Pancreas (tissue), 10 donors: ENCODE results near the gene CKB. TPM values are rescaled to one million over a fixed set of nuclear protein-coding genes. Genes with fewer than 3 reads are reported as not detected.

Source experiments
- ATAC-seq, 4 donors: fragments of 200-7000 bp; cut with Tn5 transposase; one replicate each; pipeline versions ENCODE4 v1.8.0 to v1.9.1; 2020; ENCODE audit warnings: mild to moderate bottlenecking in 4 of 4, moderate library complexity in 4 of 4
- DNase-seq, 6 donors: peaks; one replicate each; pipeline ENCODE4 v3.0.0-alpha.2; 2020
- FAIRE-seq: peaks from 2 replicates; lab custom pipeline; 2012; peaks lifted over from hg19 to GRCh38; lab: Jason Lieb, UNC
- H3K27ac ChIP-seq, 4 donors: fragments of 200-600 bp; sonication (generic); 1 replicate in 3 of 4; 2 replicates in 1 of 4; pipeline versions ENCODE4 v1.5.0 to v1.8.0; 2020
- H3K27me3 ChIP-seq, 4 donors: fragments of 200-600 bp; one replicate each; pipeline ENCODE4 v1.8.0; 2021
- H3K36me3 ChIP-seq, 3 donors: fragments of 200-600 bp; sonication (generic) in 1 of 3; one replicate each; pipeline versions ENCODE4 v1.5.0 to v1.8.0; 2020 to 2021
- H3K4me1 ChIP-seq, 3 donors: fragments of 200-600 bp; one replicate each; pipeline ENCODE4 v1.8.0; 2021
- H3K4me3 ChIP-seq, 4 donors: fragments of 200-600 bp; sonication (generic) in 2 of 4; one replicate each; pipeline versions ENCODE4 v1.5.0 to v1.8.0; 2020 to 2021
- H3K9me3 ChIP-seq, 4 donors: fragments of 200-600 bp; one replicate each; pipeline ENCODE4 v1.8.0; 2021
- CTCF ChIP-seq, 4 donors: fragments of 200-600 bp; sonication (generic) in 3 of 4; IDR thresholded peaks; one replicate each; pipeline versions ENCODE4 v1.5.0 to v1.8.0; 2021; ENCODE audit warnings: antibody characterized with exemption in 4 of 4
- WGBS, 2 donors: extraction: QIAGEN DNeasy Blood & Tissue Kit; methylation state at CpG; one replicate each; pipeline ENCODE4 v1.1.7; 2013; 5-methylcytosine and 5-hydroxymethylcytosine counted together
- intact Hi-C, 3 donors: fragments of 100-400 bp; cut with DNase I; formaldehyde crosslinking; loops; one replicate each; pipeline versions ENCODE4 v1.11.1 to v1.14.2; 2022
- polyA plus RNA-seq, 2 donors: library from polyadenylated mRNA; stranded (reverse); fragments of 200-250 nt; gene quantifications; one replicate each; pipeline ENCODE4 v1.2.3, GENCODE V29; 2013
- total RNA-seq, 6 donors: library from RNA; stranded (reverse); fragmentation: NEBNext Ultra II Directional in 4 of 6; extraction: Animal tissue kit (Norgen Biotek cat#: 25700) in 4 of 6; gene quantifications; one replicate each; pipeline versions ENCODE4 v1.2.1 to v1.2.4, GENCODE V29; 2021 to 2023
- donor health status: healthy with polysubstance abuse.
- donor health status: DM: no; HTN: no; CAD: no; lungs with moderate emphysema.
- donor health status: DM: no; HTN: no; CAD: no.
- donor health status: control.
- donor health status: control.
- donor health status: Bipolar disorder and iron deficiency.
- donor health status: DM: yes; HTN: yes; CAD: no.
- donor health status: DM: no; HTN: no; CAD: no.
- donor health status: DM: no; HTN: no; CAD: no.
- donor health status: DM: yes; HTN: yes; CAD: no.

The CKB gene
- total and polyA plus RNA-seq, 8 donors = 17.8 to 264 (median 45.9) TPM

DNA sequence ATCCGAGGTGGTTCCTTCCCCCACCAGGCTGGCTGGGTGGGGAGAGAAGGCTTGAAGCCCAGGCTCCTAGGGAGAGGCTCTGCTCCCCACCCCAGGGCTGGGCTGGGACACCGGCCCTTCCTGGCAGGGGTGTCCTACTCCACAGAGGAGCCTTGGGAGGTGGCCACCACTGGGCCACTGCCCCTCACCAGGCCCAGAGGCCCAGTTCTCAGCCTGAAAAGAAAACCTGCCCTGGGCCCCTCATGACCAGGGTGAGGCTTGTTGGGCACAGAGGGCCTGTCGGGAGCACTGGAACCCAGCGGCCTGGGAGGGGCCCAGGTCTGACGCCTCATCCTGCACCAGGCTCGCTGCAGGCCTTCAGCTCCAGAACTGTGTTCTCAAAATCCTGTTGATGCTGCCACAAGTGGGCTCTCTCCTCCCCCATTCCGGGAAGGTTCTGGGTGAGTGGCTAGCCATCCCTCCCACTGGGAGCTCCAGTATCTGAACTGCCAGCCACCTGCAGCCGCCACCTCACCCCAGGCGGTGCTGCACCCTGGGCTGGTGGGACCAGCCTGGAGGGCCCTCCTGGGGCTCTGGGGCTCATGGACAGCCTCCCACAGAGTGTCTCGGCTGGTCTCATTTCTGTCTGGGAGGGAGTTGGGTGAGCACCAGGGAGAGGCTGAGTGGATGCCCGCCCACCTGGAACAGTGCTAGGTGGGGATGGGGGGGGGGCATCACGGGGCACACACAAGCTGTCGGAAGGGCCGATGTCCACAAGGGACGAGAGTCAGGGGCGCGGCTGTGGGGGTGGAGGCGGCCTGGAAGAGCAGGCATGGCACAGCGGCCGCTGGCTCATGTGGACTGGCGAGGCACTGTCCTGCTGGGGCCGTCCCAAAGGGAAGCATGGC, 28.1 kb upstream of the CKB start:
- WGBS, 2 donors = 76% methylated on average over 19 to 22 of the region's 22 CpGs
- Histone ChIP-seq H3K9me3 (no peaks in the 10 kb centered on the region), H3K4me1 (peaks cover 0 to 11% (median 3%) of the 10 kb centered on the region in 3 donors), H3K36me3 (no peaks in the 10 kb centered on the region), H3K4me3 (no peak overlapping the region), H3K27me3 (no peaks in the 10 kb centered on the region), H3K27ac (peak overlapping the region; percentile 51 to 73 (median 62))
- DNase-seq (peak in 4 of 6 donors; percentile 12 to 71 (median 45)), ATAC-seq (no peak), FAIRE-seq (no peak)
- intact Hi-C loops = loop anchor here in 1 of 3 donors (5.0 kb wide), 1 partner anchor 33 kb away; no protein-coding TSS in a partner anchor
- TF ChIP-seq CTCF (IDR thresholded peaks at IDR 0.05) = no peak

DNA sequence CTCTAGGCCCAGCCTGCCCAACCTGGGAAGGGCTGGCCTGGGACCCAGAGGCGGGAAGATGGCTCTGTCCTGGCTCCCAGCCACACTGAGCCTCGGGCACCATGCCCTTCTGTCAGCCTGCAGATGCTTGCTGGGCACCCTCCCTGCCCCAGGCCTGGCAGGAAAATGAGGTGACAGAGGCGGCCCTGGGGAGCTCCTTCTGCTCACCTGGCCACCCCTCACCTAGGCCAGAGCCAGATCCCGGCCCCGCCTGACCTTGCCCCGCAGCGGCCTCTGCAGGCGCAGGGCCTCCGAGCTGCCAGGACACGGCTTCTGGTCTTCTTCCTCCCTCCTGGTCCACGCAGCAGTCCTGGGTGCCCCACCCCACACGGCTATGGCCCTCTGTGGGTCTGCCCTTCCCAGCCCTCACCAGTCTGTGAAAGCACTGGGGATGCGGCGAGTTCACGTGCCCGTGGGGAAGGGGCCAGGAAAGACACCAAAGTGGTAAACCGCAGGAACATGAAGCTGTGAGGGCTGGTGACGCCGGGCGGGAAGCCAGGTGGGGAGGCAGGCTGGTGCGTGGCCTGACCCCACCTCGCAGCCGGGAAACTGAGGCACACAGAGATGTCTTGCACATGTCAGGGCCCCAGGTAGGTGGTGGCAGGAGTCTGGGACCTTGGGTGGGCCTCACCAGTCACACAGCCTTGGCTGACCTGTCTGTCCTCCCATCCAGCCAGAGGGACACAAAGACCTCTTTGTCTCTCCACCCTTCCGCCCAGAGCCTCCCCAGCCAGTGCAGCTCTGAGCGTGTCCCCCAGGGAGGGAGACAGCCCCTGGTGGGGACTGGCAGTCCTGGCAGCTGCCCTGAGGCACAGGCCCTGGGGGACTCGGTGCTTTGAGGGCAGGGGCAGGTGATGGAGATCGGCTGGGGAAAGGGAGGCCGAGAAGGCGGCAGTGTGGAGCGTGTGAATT, 27.0 kb upstream of the CKB start:
- Histone ChIP-seq H3K36me3 (no peaks in the 10 kb centered on the region), H3K27ac (peak overlapping the region; percentile 51 to 73 (median 62)), H3K4me1 (peaks cover 0 to 11% (median 3%) of the 10 kb centered on the region in 3 donors), H3K4me3 (no peak overlapping the region), H3K9me3 (no peaks in the 10 kb centered on the region), H3K27me3 (no peaks in the 10 kb centered on the region)
- no peak for TF ChIP-seq CTCF (IDR thresholded peaks at IDR 0.05)
- WGBS, 2 donors = 60 to 70% methylated on average over 29 to 30 of the region's 30 CpGs
- DNase-seq (peak in 4 of 6 donors; percentile 37 to 78 (median 60)), ATAC-seq (peak in 3 of 4 donors; percentile 39 to 65 (median 47)), FAIRE-seq (no peak)
- intact Hi-C loops = loop anchor here in 1 of 3 donors (5.0 to 10.0 kb wide), 2 partner anchors 32 to 55 kb away; no protein-coding TSS in a partner anchor

- H3K4me1 ChIP-seq = peaks cover 0 to 11% (median 3%) of the 10 kb centered on the region in 3 donors
- peak overlapping the region; percentile 17 to 73 (median 62) for H3K27ac ChIP-seq
- WGBS, 2 donors = 82 to 87% methylated on average over 27 of the region's 27 CpGs
- intact Hi-C loops = loop anchor here in 1 of 3 donors (10.0 kb wide), 1 partner anchor 54 kb away; no protein-coding TSS in a partner anchor
- H3K27me3 ChIP-seq = no peaks in the 10 kb centered on the region
- no peaks in the 10 kb centered on the region for H3K36me3 ChIP-seq
- no peaks in the 10 kb centered on the region for H3K9me3 ChIP-seq
- FAIRE-seq (no peak), DNase-seq (peak in 3 of 6 donors; percentile 25 to 78 (median 52)), ATAC-seq (no peak)
- TF ChIP-seq CTCF (IDR thresholded peaks at IDR 0.05) = no peak
- H3K4me3 ChIP-seq = no peak overlapping the region
Measured at GRCh38 chr14:103548463-103549351, 26.1 kb upstream of the CKB start.

DNA sequence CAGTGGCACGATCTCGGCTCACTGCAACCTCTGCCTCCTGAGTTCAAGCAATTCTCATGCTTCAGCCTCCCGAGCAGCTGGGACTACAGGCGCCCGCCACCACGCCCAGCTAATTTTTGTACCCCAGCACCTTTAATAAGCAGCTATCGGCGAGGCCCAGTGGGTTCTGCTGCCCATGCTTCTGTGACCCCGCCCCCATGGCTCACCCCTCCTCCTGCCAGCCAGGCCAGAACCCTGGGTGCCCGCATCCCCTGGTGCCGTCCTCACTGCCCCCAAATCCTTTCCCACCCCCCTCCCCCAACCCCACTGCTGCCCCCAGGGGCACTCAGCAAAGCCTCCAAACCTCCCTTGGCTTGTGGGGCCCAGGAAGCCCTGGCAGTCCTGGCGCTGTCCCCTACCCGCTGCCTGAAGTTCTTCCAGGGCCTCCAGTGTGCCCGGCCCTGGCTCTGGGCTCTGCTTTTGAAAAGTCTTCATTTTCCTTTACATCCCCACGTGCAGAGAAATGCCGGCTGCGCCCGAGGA, 25.4 kb upstream of the CKB start:
- no peak overlapping the region for H3K27ac ChIP-seq
- ATAC-seq (no peak), FAIRE-seq (no peak)

More for the DNA sequence above, 25.4 kb upstream of the CKB start:
- TF ChIP-seq CTCF (IDR thresholded peaks at IDR 0.05) = no peak
- WGBS, 2 donors = 80 to 88% methylated on average over 17 to 18 of the region's 18 CpGs
- intact Hi-C loops = loop anchor here in 2 of 3 donors (2.0 to 10.0 kb wide), 2 partner anchors 29 to 53 kb away; no protein-coding TSS in a partner anchor
- no peaks in the 10 kb centered on the region for H3K27me3 ChIP-seq
- peaks cover 0 to 11% (median 3%) of the 10 kb centered on the region in 3 donors for H3K4me1 ChIP-seq
- no peak overlapping the region for H3K4me3 ChIP-seq
- DNase-seq = peak in 3 of 6 donors; percentile 24 to 52 (median 52)
- no peaks in the 10 kb centered on the region for H3K9me3 ChIP-seq
- no peaks in the 10 kb centered on the region for H3K36me3 ChIP-seq
